HCT116 (cell line): ENCODE measurements around the gene ETF1. TPM values are rescaled to one million over a fixed set of nuclear protein-coding genes. Genes with fewer than 3 reads are reported as not detected.

Experiments
- ATAC-seq: fragments of 200-7000 bp; cut with Tn5 transposase; 2 replicates; pipeline ENCODE4 v1.9.1; 2020; ENCODE audit warnings: mild to moderate bottlenecking, moderate library complexity
- BruUV-seq: library from RNA; stranded (reverse); fragments of 400-500 nt; replicated peaks from 2 replicates; lab custom pipeline; 2021; lab: Mats Ljungman, UMichigan
- CTCF ChIA-PET: fragments of 300-600 bp; sonication (Branson Sonifier 250); formaldehyde crosslinking; loops from one replicate; lab custom pipeline; 2021; ENCODE audit warnings: antibody characterized with exemption; lab: Charles Lee
- POLR2A ChIA-PET: fragments of 300-600, 350-600 bp; sonication (Branson Sonifier 250); formaldehyde crosslinking; loops from one replicate; lab custom pipeline; 2021; ENCODE audit warnings: antibody characterized with exemption; lab: Charles Lee
- RAD21 ChIA-PET, 2 experiments: fragments of 300-600 bp; sonication (Branson Sonifier 250); formaldehyde crosslinking; loops; one replicate each; lab custom pipeline; 2023; ENCODE audit warnings: low total read pairs in 2 of 2; ENCODE audit not compliant: uncharacterized antibody in 2 of 2, unreplicated experiment in 2 of 2, low non-redundant PET in 1 of 2; lab: Charles Lee
- DNase-seq: peaks from one replicate; pipeline ENCODE4 v3.0.0-alpha.2; 2010; ENCODE audit warnings: low read depth, low spot score
- H2AFZ ChIP-seq: fragments of 200-600 bp; shearing (Covaris generic), sonication (generic); 2 replicates; pipeline ENCODE4 v1.6.1; 2017; ENCODE audit warnings: low read depth, mixed run types, mixed read lengths, antibody characterized with exemption, low read length; ENCODE audit not compliant: poor library complexity, severe bottlenecking
- H3K27ac ChIP-seq: 2 replicates; pipeline ENCODE4 v1.5.1; 2012; ENCODE audit warnings: low read depth, low read length
- H3K27me3 ChIP-seq: fragments of 200-600 bp; sonication (generic); 2 replicates; pipeline ENCODE4 v1.6.1; 2016; ENCODE audit warnings: mixed run types, low read length, mixed read lengths; ENCODE audit not compliant: insufficient read depth
- H3K36me3 ChIP-seq, 2 experiments: fragments of 200-500 bp in 1 of 2; fragments of 200-600 bp in 1 of 2; sonication (Bioruptor generic) in 1 of 2; sonication (generic) in 1 of 2; 2 replicates each; pipeline versions ENCODE4 v1.5.1 to v1.6.1; 2014 to 2016; ENCODE audit warnings: low read length in 2 of 2, inconsistent platforms in 1 of 2, mixed read lengths in 1 of 2, mixed run types in 1 of 2; ENCODE audit not compliant: insufficient read depth in 2 of 2, control insufficient read depth in 1 of 2
- H3K4me1 ChIP-seq, 2 experiments: fragments of 200-600 bp in 1 of 2; sonication (generic) in 1 of 2; 2 replicates each; pipeline versions ENCODE4 v1.5.1 to v1.6.1; 2012 to 2017; ENCODE audit warnings: low read length in 2 of 2, inconsistent platforms in 1 of 2, mild to moderate bottlenecking in 1 of 2, mixed read lengths in 1 of 2, mixed run types in 1 of 2, moderate library complexity in 1 of 2; ENCODE audit not compliant: insufficient read depth in 2 of 2, control insufficient read depth in 1 of 2
- H3K4me2 ChIP-seq: fragments of 200-600 bp; sonication (generic); 2 replicates; pipeline ENCODE4 v1.6.1; 2017; ENCODE audit warnings: mixed run types, low read length, mixed read lengths
- H3K4me3 ChIP-seq, 2 experiments: fragments of 200-600 bp in 1 of 2; sonication (generic) in 1 of 2; replicated peaks in 1 of 2; 2 replicates each; pipeline ENCODE4 v1.5.1; 2011 to 2016; ENCODE audit warnings: low read length in 2 of 2, control low read depth in 1 of 2, low read depth in 1 of 2, mild to moderate bottlenecking in 1 of 2, mixed read lengths in 1 of 2, mixed run types in 1 of 2
- H3K79me2 ChIP-seq: fragments of 200-600 bp; sonication (generic); 2 replicates; pipeline ENCODE4 v1.6.1; 2017; ENCODE audit warnings: mild to moderate bottlenecking, mixed run types, low read length, moderate library complexity, mixed read lengths; ENCODE audit not compliant: insufficient read depth
- H3K9ac ChIP-seq: fragments of 200-600 bp; sonication (generic); 2 replicates; pipeline ENCODE4 v1.6.1; 2016; ENCODE audit warnings: low read length, mixed read lengths
- H3K9me2 ChIP-seq: fragments of 200-600 bp; sonication (generic), shearing (Covaris generic); 2 replicates; pipeline ENCODE4 v1.6.1; 2017; ENCODE audit warnings: mixed run types, mild to moderate bottlenecking, moderate library complexity; ENCODE audit not compliant: insufficient read depth
- H3K9me3 ChIP-seq, 2 experiments: fragments of 200-500 bp in 1 of 2; fragments of 200-600 bp in 1 of 2; sonication (Bioruptor generic) in 1 of 2; sonication (generic) in 1 of 2; 2 replicates each; pipeline ENCODE4 v1.6.1; 2014 to 2017; ENCODE audit warnings: low read length in 2 of 2, mixed read lengths in 2 of 2, inconsistent platforms in 1 of 2, low read depth in 1 of 2, mild to moderate bottlenecking in 1 of 2, mixed run types in 1 of 2, moderate library complexity in 1 of 2; ENCODE audit not compliant: control insufficient read depth in 1 of 2, insufficient read depth in 1 of 2
- H4K20me1 ChIP-seq: fragments of 200-600 bp; sonication (generic), shearing (Covaris generic); 2 replicates; pipeline ENCODE4 v1.6.1; 2017; ENCODE audit warnings: mixed run types, mild to moderate bottlenecking, moderate library complexity; ENCODE audit not compliant: insufficient read depth
- POLR2A ChIP-seq: IDR thresholded peaks from 2 replicates; pipeline ENCODE4 v1.7.0; 2011; ENCODE audit warnings: borderline replicate concordance; ENCODE audit not compliant: insufficient read depth, insufficient read length; ENCODE audit errors: extremely low read depth
- POLR2AphosphoS5 ChIP-seq: IDR thresholded peaks from 2 replicates; pipeline ENCODE4 v1.6.1; 2011; ENCODE audit warnings: mild to moderate bottlenecking, low read depth, low read length, moderate library complexity
- RAD21 ChIP-seq: IDR thresholded peaks from 2 replicates; pipeline ENCODE4 v1.6.1; 2012; ENCODE audit warnings: low read depth, mild to moderate bottlenecking
- ZNF274 ChIP-seq: fragments of 200-500 bp; sonication (Bioruptor generic); IDR thresholded peaks from 2 replicates; pipeline ENCODE4 v1.6.1; 2014; ENCODE audit warnings: mild to moderate bottlenecking, low read depth, low read length, inconsistent platforms
- intact Hi-C: fragments of 100-400 bp; cut with micrococcal nuclease; formaldehyde crosslinking; loops from 2 replicates; pipeline ENCODE4 v1.10.0; 2022
- total RNA-seq: library from RNA; stranded (reverse); gene quantifications from one replicate; pipeline ENCODE4 v1.2.1, GENCODE V29; 2021; ENCODE audit not compliant: unreplicated experiment
- TF ChIP-seq, protein P1 (sequence below): IDR thresholded peaks from 2 replicates; pipeline ENCODE4 v1.6.1; 2011; ENCODE audit warnings: mild to moderate bottlenecking, low read length, moderate library complexity; ENCODE audit not compliant: insufficient replicate concordance; ENCODE audit errors: extremely low read depth

Gene ETF1
- total RNA-seq, 1 experiment from 2014 or later = 178 TPM

GRCh38 chr5:138569782-138570181 lies 26.7 kb upstream of the ETF1 start:
- H3K9me3 ChIP-seq = no peaks in the 10 kb centered on the region
- no peak for TF ChIP-seq RAD21
- no peak for TF ChIP-seq ZNF274
- TF ChIP-seq POLR2AphosphoS5 = peak; percentile 44; the same call in 1 of the 2 replicates
- no peak for TF ChIP-seq POLR2A
- TF ChIP-seq, protein P1, sequence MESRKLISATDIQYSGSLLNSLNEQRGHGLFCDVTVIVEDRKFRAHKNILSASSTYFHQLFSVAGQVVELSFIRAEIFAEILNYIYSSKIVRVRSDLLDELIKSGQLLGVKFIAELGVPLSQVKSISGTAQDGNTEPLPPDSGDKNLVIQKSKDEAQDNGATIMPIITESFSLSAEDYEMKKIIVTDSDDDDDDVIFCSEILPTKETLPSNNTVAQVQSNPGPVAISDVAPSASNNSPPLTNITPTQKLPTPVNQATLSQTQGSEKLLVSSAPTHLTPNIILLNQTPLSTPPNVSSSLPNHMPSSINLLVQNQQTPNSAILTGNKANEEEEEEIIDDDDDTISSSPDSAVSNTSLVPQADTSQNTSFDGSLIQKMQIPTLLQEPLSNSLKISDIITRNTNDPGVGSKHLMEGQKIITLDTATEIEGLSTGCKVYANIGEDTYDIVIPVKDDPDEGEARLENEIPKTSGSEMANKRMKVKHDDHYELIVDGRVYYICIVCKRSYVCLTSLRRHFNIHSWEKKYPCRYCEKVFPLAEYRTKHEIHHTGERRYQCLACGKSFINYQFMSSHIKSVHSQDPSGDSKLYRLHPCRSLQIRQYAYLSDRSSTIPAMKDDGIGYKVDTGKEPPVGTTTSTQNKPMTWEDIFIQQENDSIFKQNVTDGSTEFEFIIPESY = no peak
- TF ChIP-seq, all 23 proteins: peak for 1
- Histone ChIP-seq H3K27ac (no peak overlapping the region), H3K9ac (no peak overlapping the region), H3K27me3 (no peaks in the 10 kb centered on the region), H3K4me1 (peaks cover 5 to 14% of the 10 kb centered on the region in 2 experiments; a peak in 3 of 4 replicates), H2AFZ (no peak overlapping the region), H3K9me2 (no peaks in the 10 kb centered on the region), H4K20me1 (peaks cover 22% of the 10 kb centered on the region; the same call in 1 of the 2 replicates), H3K36me3 (peaks cover 80 to 87% of the 10 kb centered on the region in 2 experiments), H3K4me3 (no peak overlapping the region), H3K4me2 (no peak overlapping the region), H3K79me2 (peaks cover 100% of the 10 kb centered on the region)
- BruUV-seq = no TSS peak
- intact Hi-C loops = no loop called here
- DNase-seq = no peak
- POLR2A ChIA-PET = interaction anchor here (1.3 kb wide), 1 partner anchor 17 kb away, joined by 5 read pairs; no protein-coding TSS in a partner anchor
- RAD21 ChIA-PET = no interaction called here
- CTCF ChIA-PET = no interaction called here
- no peak for ATAC-seq
